ENCODE data around the gene GIGYF2. TPM values are rescaled to one million over a fixed set of nuclear protein-coding genes. Genes with fewer than 3 reads are reported as not detected.
A peak's percentile ranks its signal among the peaks of the same experiment; 100 is the strongest.

Gene GIGYF2
- polyA plus RNA-seq, 1 donor (not counting 4 experiments of a cell fraction or from before 2014, with no cell fraction given) = 35.5 TPM

DNA sequence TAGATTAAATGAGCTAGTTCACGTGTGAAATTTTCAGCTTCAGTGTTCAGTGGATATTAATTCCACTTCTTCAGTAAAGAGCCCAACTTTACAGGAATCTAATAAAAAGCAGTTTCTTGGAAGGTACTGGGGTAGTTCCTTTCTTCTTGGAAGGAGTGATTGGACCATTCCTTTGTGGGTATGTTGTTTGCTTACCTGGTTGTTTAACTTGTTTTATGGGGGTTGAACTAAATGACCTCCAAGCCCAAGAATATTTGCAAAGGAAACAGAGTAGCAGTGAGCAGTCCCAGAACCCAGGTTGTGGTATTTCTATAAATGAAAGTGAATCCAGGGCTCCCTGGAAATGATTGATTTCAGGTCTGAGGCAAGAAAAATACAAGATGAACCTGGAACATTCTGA is 47.8 kb downstream of the GIGYF2 start:
- H3K4me2 ChIP-seq (ENCODE audit: control insufficient read depth, extremely low read depth, insufficient read depth, low read depth, low read length) = no peak overlapping the region
- dilution Hi-C loops (cut with MboI; ENCODE audit: extremely low pct_ligation_motif_present, low sequenced_read_pairs) = no loop called here
- no peak for DNase-seq (ENCODE audit: low read depth, low spot score)

DNA sequence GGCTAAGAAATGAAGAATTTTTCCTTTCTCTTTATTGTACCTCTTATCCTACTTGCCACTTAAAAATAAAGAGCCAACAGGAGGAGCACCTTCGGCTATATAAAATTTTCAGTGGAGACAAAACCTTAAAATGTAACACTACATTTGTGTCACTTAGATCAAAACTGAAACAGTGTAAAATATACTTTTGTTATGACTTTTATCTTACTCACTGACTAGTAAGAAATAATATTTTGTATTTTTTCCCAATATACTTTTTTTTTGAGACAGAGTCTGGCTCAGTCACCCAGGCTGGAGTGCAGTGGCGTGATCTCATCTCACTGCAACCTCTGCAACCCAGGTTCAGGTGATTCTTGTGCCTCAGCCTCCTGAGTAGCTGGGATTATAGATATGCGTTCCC is 50.9 kb downstream of the GIGYF2 start:
- Histone ChIP-seq H3K4me1 (ENCODE audit: control insufficient read depth, extremely low read depth, insufficient read depth, low read length) (no peaks in the 10 kb centered on the region), H2AFZ (ENCODE audit: control insufficient read depth, low read length) (no peak overlapping the region), H3K27ac (ENCODE audit: control insufficient read depth, insufficient read depth, low read length) (no peak overlapping the region), H3K36me3 (ENCODE audit: control insufficient read depth in 2 of 2, extremely low read depth in 1 of 2, insufficient read depth in 2 of 2, low read length in 2 of 2) (peaks cover 13 to 15% of the 10 kb centered on the region in 2 experiments), H4K20me1 (ENCODE audit: control insufficient read depth, extremely low read depth, insufficient read depth, low read length) (no peaks in the 10 kb centered on the region), H3K4me2 (ENCODE audit: control insufficient read depth, extremely low read depth, insufficient read depth, low read depth, low read length) (no peak overlapping the region), H3K4me3 (ENCODE audit: control insufficient read depth in 2 of 3, extremely low read depth in 1 of 3, insufficient read depth in 2 of 3, low read depth in 1 of 3, low read length in 3 of 3) (no peak overlapping the region), H3K79me2 (ENCODE audit: control insufficient read depth, insufficient read depth, low read length) (no peaks in the 10 kb centered on the region), H3K9me3 (ENCODE audit: control insufficient read depth, low read depth, low read length) (no peaks in the 10 kb centered on the region), H3K9me1 (ENCODE audit: control insufficient read depth, extremely low read depth, insufficient read depth, low read length) (peaks cover 2% of the 10 kb centered on the region), H3K27me3 (ENCODE audit: control insufficient read depth, extremely low read depth, insufficient read depth, low read length) (no peaks in the 10 kb centered on the region), H3K9ac (ENCODE audit: control insufficient read depth, extremely low read depth, insufficient read depth, low read length) (no peak overlapping the region)
- no peak for FAIRE-seq
- DNase-seq (ENCODE audit: low read depth, low spot score) = no peak
- no peak for TF ChIP-seq EZH2 (IDR thresholded peaks at IDR 0.05; ENCODE audit: low read length)
- TF ChIP-seq, protein P1, sequence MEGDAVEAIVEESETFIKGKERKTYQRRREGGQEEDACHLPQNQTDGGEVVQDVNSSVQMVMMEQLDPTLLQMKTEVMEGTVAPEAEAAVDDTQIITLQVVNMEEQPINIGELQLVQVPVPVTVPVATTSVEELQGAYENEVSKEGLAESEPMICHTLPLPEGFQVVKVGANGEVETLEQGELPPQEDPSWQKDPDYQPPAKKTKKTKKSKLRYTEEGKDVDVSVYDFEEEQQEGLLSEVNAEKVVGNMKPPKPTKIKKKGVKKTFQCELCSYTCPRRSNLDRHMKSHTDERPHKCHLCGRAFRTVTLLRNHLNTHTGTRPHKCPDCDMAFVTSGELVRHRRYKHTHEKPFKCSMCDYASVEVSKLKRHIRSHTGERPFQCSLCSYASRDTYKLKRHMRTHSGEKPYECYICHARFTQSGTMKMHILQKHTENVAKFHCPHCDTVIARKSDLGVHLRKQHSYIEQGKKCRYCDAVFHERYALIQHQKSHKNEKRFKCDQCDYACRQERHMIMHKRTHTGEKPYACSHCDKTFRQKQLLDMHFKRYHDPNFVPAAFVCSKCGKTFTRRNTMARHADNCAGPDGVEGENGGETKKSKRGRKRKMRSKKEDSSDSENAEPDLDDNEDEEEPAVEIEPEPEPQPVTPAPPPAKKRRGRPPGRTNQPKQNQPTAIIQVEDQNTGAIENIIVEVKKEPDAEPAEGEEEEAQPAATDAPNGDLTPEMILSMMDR (optimal IDR thresholded peaks at IDR 0.05 in 1 of 3, IDR thresholded peaks at IDR 0.05 in 1 of 3, conservative IDR thresholded peaks at IDR 0.05 in 1 of 3; ENCODE audit: extremely low read depth in 1 of 3, insufficient read depth in 2 of 3, low read length in 3 of 3) = no peak
- dilution Hi-C loops (cut with MboI; ENCODE audit: extremely low pct_ligation_motif_present, low sequenced_read_pairs) = no loop called here

More for the DNA sequence above, 47.8 kb downstream of the GIGYF2 start:
- Histone ChIP-seq H3K4me3 (ENCODE audit: control insufficient read depth in 2 of 3, extremely low read depth in 1 of 3, insufficient read depth in 2 of 3, low read depth in 1 of 3, low read length in 3 of 3) (no peak overlapping the region), H4K20me1 (ENCODE audit: control insufficient read depth, extremely low read depth, insufficient read depth, low read length) (no peaks in the 10 kb centered on the region), H3K9ac (ENCODE audit: control insufficient read depth, extremely low read depth, insufficient read depth, low read length) (no peak overlapping the region), H3K9me3 (ENCODE audit: control insufficient read depth, low read depth, low read length) (no peaks in the 10 kb centered on the region), H3K9me1 (ENCODE audit: control insufficient read depth, extremely low read depth, insufficient read depth, low read length) (peaks cover 2% of the 10 kb centered on the region), H3K4me1 (ENCODE audit: control insufficient read depth, extremely low read depth, insufficient read depth, low read length) (no peaks in the 10 kb centered on the region), H3K27ac (ENCODE audit: control insufficient read depth, insufficient read depth, low read length) (no peak overlapping the region), H3K27me3 (ENCODE audit: control insufficient read depth, extremely low read depth, insufficient read depth, low read length) (no peaks in the 10 kb centered on the region), H3K79me2 (ENCODE audit: control insufficient read depth, insufficient read depth, low read length) (peaks cover 2% of the 10 kb centered on the region), H3K36me3 (ENCODE audit: control insufficient read depth in 2 of 2, extremely low read depth in 1 of 2, insufficient read depth in 2 of 2, low read length in 2 of 2) (peaks cover 9 to 12% of the 10 kb centered on the region in 2 experiments), H2AFZ (ENCODE audit: control insufficient read depth, low read length) (no peak overlapping the region)
- FAIRE-seq = peak; percentile 13
- TF ChIP-seq EZH2 (IDR thresholded peaks at IDR 0.05; ENCODE audit: low read length) = no peak
- TF ChIP-seq, protein P1 (optimal IDR thresholded peaks at IDR 0.05 in 1 of 3, IDR thresholded peaks at IDR 0.05 in 1 of 3, conservative IDR thresholded peaks at IDR 0.05 in 1 of 3; ENCODE audit: extremely low read depth in 1 of 3, insufficient read depth in 2 of 3, low read length in 3 of 3) = no peak
